Measurements from ENCODE around the gene COX4I1.

Gene COX4I1

DNA sequence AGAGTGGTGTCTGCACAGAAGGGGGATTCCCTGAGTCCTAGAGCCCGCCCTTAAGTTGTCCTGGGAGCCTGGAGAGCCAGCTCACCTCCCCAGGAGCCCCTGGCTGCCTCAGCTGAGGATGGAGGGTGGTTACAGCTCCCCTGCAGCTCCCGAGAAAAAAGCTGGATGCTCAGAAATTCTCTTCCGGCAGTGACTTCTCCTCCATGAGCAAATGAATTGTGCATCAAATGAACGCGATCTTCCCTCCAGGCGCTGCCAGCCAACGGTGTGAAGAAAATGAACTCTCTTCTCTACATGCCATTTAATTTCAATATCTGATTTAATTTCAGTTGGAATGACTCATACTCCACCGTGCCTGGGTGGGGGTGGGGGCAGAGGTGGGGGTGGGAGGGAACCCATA lies 34.3 kb upstream of the COX4I1 start:
- H3K27ac Mint-ChIP-seq: no peak overlapping the region
- H3K36me3 Mint-ChIP-seq (ENCODE audit: low read depth): peaks cover 4% of the 10 kb centered on the region
- no peak for DNase-seq
- peaks cover 9% of the 10 kb centered on the region for H3K4me1 Mint-ChIP-seq
- H3K4me3 Mint-ChIP-seq: no peak overlapping the region
- no peaks in the 10 kb centered on the region for H3K9me3 Mint-ChIP-seq
- H3K27me3 Mint-ChIP-seq (ENCODE audit: low read depth, poor library complexity): peaks cover 47% of the 10 kb centered on the region
- TF ChIP-seq, protein P1, sequence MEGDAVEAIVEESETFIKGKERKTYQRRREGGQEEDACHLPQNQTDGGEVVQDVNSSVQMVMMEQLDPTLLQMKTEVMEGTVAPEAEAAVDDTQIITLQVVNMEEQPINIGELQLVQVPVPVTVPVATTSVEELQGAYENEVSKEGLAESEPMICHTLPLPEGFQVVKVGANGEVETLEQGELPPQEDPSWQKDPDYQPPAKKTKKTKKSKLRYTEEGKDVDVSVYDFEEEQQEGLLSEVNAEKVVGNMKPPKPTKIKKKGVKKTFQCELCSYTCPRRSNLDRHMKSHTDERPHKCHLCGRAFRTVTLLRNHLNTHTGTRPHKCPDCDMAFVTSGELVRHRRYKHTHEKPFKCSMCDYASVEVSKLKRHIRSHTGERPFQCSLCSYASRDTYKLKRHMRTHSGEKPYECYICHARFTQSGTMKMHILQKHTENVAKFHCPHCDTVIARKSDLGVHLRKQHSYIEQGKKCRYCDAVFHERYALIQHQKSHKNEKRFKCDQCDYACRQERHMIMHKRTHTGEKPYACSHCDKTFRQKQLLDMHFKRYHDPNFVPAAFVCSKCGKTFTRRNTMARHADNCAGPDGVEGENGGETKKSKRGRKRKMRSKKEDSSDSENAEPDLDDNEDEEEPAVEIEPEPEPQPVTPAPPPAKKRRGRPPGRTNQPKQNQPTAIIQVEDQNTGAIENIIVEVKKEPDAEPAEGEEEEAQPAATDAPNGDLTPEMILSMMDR (IDR thresholded peaks at IDR 0.05): no peak

DNA sequence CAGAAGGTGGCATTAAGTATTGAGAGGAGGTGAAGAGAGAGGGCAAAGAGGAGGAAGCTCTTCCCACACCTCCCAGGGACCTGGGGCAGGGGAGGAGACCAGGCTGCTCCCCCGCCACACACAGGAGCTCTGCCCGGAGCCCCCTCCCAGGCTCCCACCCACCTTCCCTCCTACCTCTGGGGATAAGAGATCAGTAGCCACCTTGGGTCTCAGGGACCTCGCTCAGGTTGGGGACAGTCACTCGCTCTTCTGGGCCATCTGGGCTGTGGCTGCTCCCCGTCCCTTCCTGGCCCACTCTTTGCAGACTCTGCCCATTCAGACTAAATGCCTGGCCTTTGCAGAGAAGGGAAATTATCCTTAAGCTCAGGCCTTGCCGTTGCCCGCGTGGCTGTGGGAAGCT lies 33.7 kb upstream of the COX4I1 start:
- H3K27ac Mint-ChIP-seq: no peak overlapping the region
- H3K4me1 Mint-ChIP-seq: peaks cover 9% of the 10 kb centered on the region
- TF ChIP-seq, protein P1 (IDR thresholded peaks at IDR 0.05): no peak
- no peaks in the 10 kb centered on the region for H3K9me3 Mint-ChIP-seq
- no peak for DNase-seq
- no peak overlapping the region for H3K4me3 Mint-ChIP-seq
- H3K36me3 Mint-ChIP-seq (ENCODE audit: low read depth): peaks cover 8% of the 10 kb centered on the region
- peaks cover 46% of the 10 kb centered on the region for H3K27me3 Mint-ChIP-seq (ENCODE audit: low read depth, poor library complexity)

DNA sequence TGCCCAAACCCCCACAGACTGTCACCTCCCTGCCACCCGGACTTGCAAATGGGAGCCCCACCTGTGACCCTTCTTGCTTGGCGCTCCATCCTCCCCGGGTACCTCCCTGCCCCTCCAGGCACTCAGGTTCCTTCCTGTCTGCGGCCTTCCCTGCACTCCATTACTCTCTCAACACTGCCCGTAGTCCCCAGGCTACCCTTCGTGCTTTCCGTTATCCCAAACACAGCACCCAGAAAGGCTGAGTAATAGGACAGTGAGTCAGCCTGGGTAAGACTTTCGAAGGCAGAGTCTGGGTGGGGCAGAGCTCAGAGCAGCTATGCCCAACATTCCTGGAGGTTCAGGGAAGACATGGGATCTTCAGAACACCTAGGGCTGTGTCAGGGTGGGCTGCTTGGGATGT lies 32.0 kb upstream of the COX4I1 start:
- Mint-ChIP-seq H3K36me3 (ENCODE audit: low read depth) (peaks cover 8% of the 10 kb centered on the region), H3K4me1 (peaks cover 9% of the 10 kb centered on the region), H3K27me3 (ENCODE audit: low read depth, poor library complexity) (peaks cover 36% of the 10 kb centered on the region), H3K9me3 (no peaks in the 10 kb centered on the region), H3K4me3 (no peak overlapping the region), H3K27ac (no peak overlapping the region)
- TF ChIP-seq, protein P1 (IDR thresholded peaks at IDR 0.05): no peak
- no peak for DNase-seq

DNA sequence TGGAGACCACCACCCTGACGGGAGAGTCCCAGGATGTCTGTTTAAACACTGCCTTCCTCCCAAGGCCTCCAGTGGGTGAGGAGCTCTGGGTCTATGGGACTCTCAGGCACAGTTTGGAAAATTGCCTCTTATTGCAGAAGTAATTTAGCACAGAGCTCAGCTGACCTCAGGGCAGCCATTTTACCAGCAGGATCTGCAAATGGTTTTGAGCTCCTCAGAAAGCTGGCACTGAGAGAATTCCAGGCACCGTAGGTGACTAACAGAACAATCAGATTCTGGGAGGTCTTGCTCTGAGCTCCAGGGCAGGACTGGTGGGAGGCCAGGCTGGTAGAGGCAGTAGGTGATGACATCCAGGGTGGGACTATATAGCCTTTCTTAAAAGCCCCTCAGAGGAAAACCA lies 31.3 kb upstream of the COX4I1 start:
- Mint-ChIP-seq H3K36me3 (ENCODE audit: low read depth) (peaks cover 8% of the 10 kb centered on the region), H3K27ac (peak overlapping the region; percentile 12)

DNA sequence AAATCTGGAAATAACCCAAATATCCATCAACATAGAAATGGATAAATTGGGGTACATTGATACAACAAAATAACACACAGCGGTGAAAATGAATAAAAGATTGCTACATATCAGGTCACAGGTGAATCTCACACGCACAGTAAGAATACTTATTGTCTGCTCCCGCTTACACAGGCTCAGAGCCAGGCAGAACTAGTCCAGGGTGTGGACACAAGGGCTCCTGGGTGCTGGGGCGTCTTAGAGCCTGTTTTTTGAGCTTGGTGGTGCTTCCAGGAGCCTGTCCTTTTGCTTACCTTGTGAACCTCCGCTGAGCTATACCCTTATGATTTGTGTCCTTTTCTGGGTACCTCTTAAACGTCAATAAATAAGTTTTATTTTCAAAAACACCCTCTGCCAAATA lies 28.8 kb upstream of the COX4I1 start:
- H3K4me3 Mint-ChIP-seq: no peak overlapping the region
- H3K27ac Mint-ChIP-seq: no peak overlapping the region
- H3K27me3 Mint-ChIP-seq (ENCODE audit: low read depth, poor library complexity): peaks cover 11% of the 10 kb centered on the region
- peaks cover 9% of the 10 kb centered on the region for H3K4me1 Mint-ChIP-seq
- peaks cover 12% of the 10 kb centered on the region for H3K36me3 Mint-ChIP-seq (ENCODE audit: low read depth)
- H3K9me3 Mint-ChIP-seq: no peaks in the 10 kb centered on the region
- DNase-seq: no peak
- TF ChIP-seq, protein P1 (IDR thresholded peaks at IDR 0.05): no peak

More for the DNA sequence above, 31.3 kb upstream of the COX4I1 start:
- no peak for DNase-seq
- TF ChIP-seq, protein P1 (IDR thresholded peaks at IDR 0.05): no peak
- Mint-ChIP-seq H3K27me3 (ENCODE audit: low read depth, poor library complexity) (peaks cover 32% of the 10 kb centered on the region), H3K4me3 (no peak overlapping the region), H3K4me1 (peaks cover 9% of the 10 kb centered on the region), H3K9me3 (no peaks in the 10 kb centered on the region)

DNA sequence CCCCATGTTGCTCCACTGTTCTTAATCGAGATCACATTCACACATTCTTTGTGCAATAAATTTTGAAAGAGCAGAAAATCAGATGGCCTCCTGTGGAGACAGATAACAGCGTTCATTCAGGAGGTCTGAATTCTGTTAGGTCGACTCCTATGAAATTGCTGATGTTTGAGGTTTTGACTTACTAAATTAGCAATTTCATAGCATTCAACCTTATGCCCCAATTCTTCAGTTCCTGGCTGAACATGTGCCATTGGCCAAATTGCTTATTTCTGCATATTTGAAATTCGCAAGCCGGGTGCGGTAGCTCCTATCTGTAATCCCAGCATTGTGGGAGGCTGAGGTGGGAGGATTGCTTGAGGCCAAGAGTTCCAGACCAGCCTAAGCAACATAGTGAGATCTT lies 26.5 kb upstream of the COX4I1 start:
- TF ChIP-seq, protein P1 (IDR thresholded peaks at IDR 0.05): no peak
- peaks cover 2% of the 10 kb centered on the region for H3K27me3 Mint-ChIP-seq (ENCODE audit: low read depth, poor library complexity)

More for the DNA sequence above, 26.5 kb upstream of the COX4I1 start:
- no peak for DNase-seq
- Mint-ChIP-seq H3K36me3 (ENCODE audit: low read depth) (peaks cover 27% of the 10 kb centered on the region), H3K9me3 (no peaks in the 10 kb centered on the region), H3K4me3 (no peak overlapping the region), H3K27ac (no peak overlapping the region), H3K4me1 (peaks cover 2% of the 10 kb centered on the region)

All from nephron progenitor cell (in vitro differentiated cells).